Testis (tissue), 2 donors: ENCODE results near the gene ZIC2.

Experiments used
- POLR2A ChIP-seq: fragments of 450-650 bp; IDR thresholded peaks from one replicate; pipeline ENCODE4 v1.6.1; 2017; ENCODE audit warnings: antibody characterized with exemption, mild to moderate bottlenecking, moderate library complexity
- TF ChIP-seq, protein P1 (sequence below), 3 experiments: fragments of 450-650 bp in 2 of 3; fragments of 200-600 bp in 1 of 3; sonication (generic) in 1 of 3; IDR thresholded peaks; one replicate each; pipeline ENCODE4 v1.5.1; 2016 to 2019; ENCODE audit warnings: antibody characterized with exemption in 3 of 3, mild to moderate bottlenecking in 2 of 3, moderate library complexity in 1 of 3

GRCh38 chr13:99944102-99944501 is 37.5 kb upstream of the ZIC2 start:
- TF ChIP-seq, protein P1, sequence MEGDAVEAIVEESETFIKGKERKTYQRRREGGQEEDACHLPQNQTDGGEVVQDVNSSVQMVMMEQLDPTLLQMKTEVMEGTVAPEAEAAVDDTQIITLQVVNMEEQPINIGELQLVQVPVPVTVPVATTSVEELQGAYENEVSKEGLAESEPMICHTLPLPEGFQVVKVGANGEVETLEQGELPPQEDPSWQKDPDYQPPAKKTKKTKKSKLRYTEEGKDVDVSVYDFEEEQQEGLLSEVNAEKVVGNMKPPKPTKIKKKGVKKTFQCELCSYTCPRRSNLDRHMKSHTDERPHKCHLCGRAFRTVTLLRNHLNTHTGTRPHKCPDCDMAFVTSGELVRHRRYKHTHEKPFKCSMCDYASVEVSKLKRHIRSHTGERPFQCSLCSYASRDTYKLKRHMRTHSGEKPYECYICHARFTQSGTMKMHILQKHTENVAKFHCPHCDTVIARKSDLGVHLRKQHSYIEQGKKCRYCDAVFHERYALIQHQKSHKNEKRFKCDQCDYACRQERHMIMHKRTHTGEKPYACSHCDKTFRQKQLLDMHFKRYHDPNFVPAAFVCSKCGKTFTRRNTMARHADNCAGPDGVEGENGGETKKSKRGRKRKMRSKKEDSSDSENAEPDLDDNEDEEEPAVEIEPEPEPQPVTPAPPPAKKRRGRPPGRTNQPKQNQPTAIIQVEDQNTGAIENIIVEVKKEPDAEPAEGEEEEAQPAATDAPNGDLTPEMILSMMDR (IDR thresholded peaks at IDR 0.05): no peak
- no peak for TF ChIP-seq POLR2A
